VCaP (cell line): ENCODE measurements around the gene GRM7.
A peak's percentile ranks its signal among the peaks of the same experiment; 100 is the strongest.

ENCODE experiments used
- H3K27ac ChIP-seq: fragments of 450-650 bp; 2 replicates; pipeline ENCODE4 v1.5.1; 2017
- CTCF ChIP-seq: fragments of 450-650 bp; conservative IDR thresholded peaks from 2 replicates; pipeline ENCODE4 v1.5.1; 2017; ENCODE audit warnings: mild to moderate bottlenecking, moderate library complexity

Gene GRM7

GRCh38 chr3:7271631-7272030, 410.7 kb downstream of the GRM7 start:
- no peak for TF ChIP-seq CTCF
- H3K27ac ChIP-seq = no peak overlapping the region

GRCh38 chr3:7272203-7272602, 411.3 kb downstream of the GRM7 start:
- TF ChIP-seq CTCF = no peak

GRCh38 chr3:7275396-7275795, 414.5 kb downstream of the GRM7 start:
- H3K27ac ChIP-seq = no peak overlapping the region
- TF ChIP-seq CTCF = no peak

More at GRCh38 chr3:7272203-7272602, 411.3 kb downstream of the GRM7 start:
- H3K27ac ChIP-seq = no peak overlapping the region

GRCh38 chr3:7280318-7280717, 419.4 kb downstream of the GRM7 start:
- TF ChIP-seq CTCF = no peak
- H3K27ac ChIP-seq = no peak overlapping the region

- H3K27ac ChIP-seq = no peak overlapping the region
- no peak for TF ChIP-seq CTCF
Observed at GRCh38 chr3:7282988-7283387, 422.1 kb downstream of the GRM7 start.

- H3K27ac ChIP-seq = no peak overlapping the region
- peak; percentile 52 for TF ChIP-seq CTCF
Observed at GRCh38 chr3:7285505-7285904, 424.6 kb downstream of the GRM7 start.

- TF ChIP-seq CTCF = no peak
- H3K27ac ChIP-seq = no peak overlapping the region
Observed at GRCh38 chr3:7288133-7288532, 427.2 kb downstream of the GRM7 start.

- no peak overlapping the region for H3K27ac ChIP-seq
- TF ChIP-seq CTCF = no peak
Observed at GRCh38 chr3:7289121-7289520, 428.2 kb downstream of the GRM7 start.
